ENCODE measurements around the gene EID3. TPM values are rescaled to one million over a fixed set of nuclear protein-coding genes. Genes with fewer than 3 reads are reported as not detected.

EID3 gene
- total and polyA plus RNA-seq, 10 of the 15 experiments (the other 5 are each of a cell fraction or from before 2014, with no cell fraction given), result 0.92 to 7.0 (median 4.3) TPM

DNA sequence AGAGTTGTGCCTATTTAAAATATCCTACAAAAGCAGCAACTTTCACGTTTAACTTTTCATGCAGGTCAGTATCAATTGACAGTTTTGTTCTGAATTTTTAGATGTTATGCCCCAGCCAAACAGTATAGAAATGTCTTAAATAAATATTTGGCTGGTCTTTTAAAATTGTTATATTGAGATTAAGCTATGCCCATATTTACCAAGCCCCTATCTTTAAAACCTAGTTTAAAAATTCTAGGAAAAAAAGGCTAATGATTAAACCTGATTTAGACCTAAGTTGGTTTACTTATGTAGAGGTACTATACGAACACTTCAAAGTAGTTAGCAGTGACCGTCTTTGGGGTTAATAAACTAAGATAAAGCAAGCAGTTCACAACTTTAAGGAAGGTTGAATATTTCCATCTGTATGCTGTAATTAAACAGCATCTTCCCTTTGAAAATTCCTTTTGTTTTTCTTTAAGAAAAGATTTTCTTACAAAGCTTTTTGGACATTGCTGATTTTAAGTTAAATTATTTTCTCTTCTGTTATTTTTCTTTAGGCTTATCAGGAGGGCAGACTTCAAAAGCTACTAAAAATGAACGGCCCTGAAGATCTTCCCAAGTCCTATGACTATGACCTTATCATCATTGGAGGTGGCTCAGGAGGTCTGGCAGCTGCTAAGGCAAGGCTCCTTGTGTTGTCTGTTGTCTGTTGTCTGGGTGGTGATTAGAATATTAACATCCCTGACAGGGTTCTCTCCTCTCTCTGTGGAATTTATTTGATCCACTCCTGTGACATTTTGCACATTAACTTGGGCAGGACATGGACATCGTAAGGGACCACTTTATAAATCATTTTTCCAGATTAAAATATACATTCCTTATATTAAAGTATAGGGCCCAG, 7.5 kb downstream of the EID3 start:
- no peak for ATAC-seq
- Histone ChIP-seq H3K4me1 (ENCODE audit: control insufficient read depth, insufficient read depth, low read length) (no peaks in the 10 kb centered on the region), H3K27me3 (replicated peaks in 1 of 2; ENCODE audit: control insufficient read depth in 2 of 2, insufficient read depth in 2 of 2, low read length in 1 of 2) (no peaks in the 10 kb centered on the region), H2AFZ (ENCODE audit: control insufficient read depth, low read depth, low read length) (no peak overlapping the region), H3K79me2 (ENCODE audit: control insufficient read depth, insufficient read depth, low read length) (peaks cover 26% of the 10 kb centered on the region), H4K20me1 (ENCODE audit: control insufficient read depth, insufficient read depth) (no peaks in the 10 kb centered on the region), H3K4me3 (no peak overlapping the region), H3K36me3 (ENCODE audit: control insufficient read depth in 2 of 2, insufficient read depth in 2 of 2, low read length in 1 of 2) (peaks cover 6 to 29% of the 10 kb centered on the region in 2 experiments), H3K4me2 (ENCODE audit: control insufficient read depth, insufficient read depth) (no peak overlapping the region), H3K27ac (ENCODE audit: control insufficient read depth, insufficient read depth) (no peak overlapping the region), H3K9me3 (replicated peaks; ENCODE audit: control insufficient read depth, insufficient read depth, low read length) (no peaks in the 10 kb centered on the region), H3K9ac (ENCODE audit: control insufficient read depth, insufficient read depth, low read length) (no peak overlapping the region)
- FAIRE-seq, result no peak
- no peak for DNase-seq (ENCODE audit: low read depth, low spot score)
- SMC1A ChIA-PET (ENCODE audit: uncharacterized antibody, unreplicated experiment), result no interaction called here
- in situ Hi-C loops (cut with MboI), result no loop called here
- POLR2A ChIA-PET, result interaction anchor here (0.7 kb wide), 1 partner anchor 41 kb away, joined by 3 read pairs; no protein-coding TSS in a partner anchor
- no TSS peak for BruUV-seq (replicated peaks)
- 70% methylated on average over 5 of the region's 5 CpGs for WGBS (ENCODE audit: insufficient coverage, insufficient replicate concordance, low lambda C conversion rate, missing lambda C conversion rate)
- TF ChIP-seq RAD51 (IDR thresholded peaks at IDR 0.05) (no peak), EZH2 (IDR thresholded peaks at IDR 0.05; ENCODE audit: borderline replicate concordance, control insufficient read depth, low read depth, low read length) (no peak)
- CTCF ChIA-PET, result interaction anchor here (1.1 kb wide), 2 partner anchors 23 to 36 kb away, joined by 3 read pairs; no protein-coding TSS in a partner anchor
- intact Hi-C loops (cut with micrococcal nuclease; ENCODE audit: unreplicated experiment), result no loop called here
- RAD21 ChIA-PET (ENCODE audit: unreplicated experiment), result no interaction called here

DNA sequence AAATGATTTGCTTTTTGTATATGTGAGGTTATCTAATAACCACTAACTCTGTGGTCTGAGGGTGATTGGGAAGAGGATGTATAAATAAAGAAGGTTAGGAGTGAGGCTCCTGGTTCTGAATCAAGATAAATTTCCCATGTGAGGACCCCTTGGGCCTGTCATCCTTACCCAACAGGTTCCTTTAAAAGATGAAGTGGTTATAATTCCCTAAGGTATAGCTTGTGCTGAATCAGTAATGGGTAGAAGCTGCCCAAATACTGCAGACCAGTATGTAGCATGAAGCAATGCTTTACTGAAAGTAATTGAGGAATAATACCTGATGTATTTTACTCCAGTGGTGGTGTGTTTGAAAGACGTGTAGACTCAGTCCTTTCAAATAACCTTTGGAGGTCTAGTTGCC, 8.7 kb downstream of the EID3 start:
- in situ Hi-C loops (cut with MboI), result no loop called here
- intact Hi-C loops (cut with micrococcal nuclease; ENCODE audit: unreplicated experiment), result no loop called here
- RAD21 ChIA-PET (ENCODE audit: unreplicated experiment), result no interaction called here
- POLR2A ChIA-PET, result no interaction called here
- H3K4me1 ChIP-seq (ENCODE audit: control insufficient read depth, insufficient read depth, low read length), result no peaks in the 10 kb centered on the region
- H3K79me2 ChIP-seq (ENCODE audit: control insufficient read depth, insufficient read depth, low read length), result peaks cover 15% of the 10 kb centered on the region
- no peak overlapping the region for H3K4me3 ChIP-seq
- no peaks in the 10 kb centered on the region for H4K20me1 ChIP-seq (ENCODE audit: control insufficient read depth, insufficient read depth)
- FAIRE-seq (no peak), ATAC-seq (no peak), DNase-seq (ENCODE audit: low read depth, low spot score) (no peak)
- CTCF ChIA-PET, result interaction anchor here (1.3 kb wide), 1 partner anchor 32 kb away, joined by 4 read pairs; no protein-coding TSS in a partner anchor
- H3K27me3 ChIP-seq (replicated peaks in 1 of 2; ENCODE audit: control insufficient read depth in 2 of 2, insufficient read depth in 2 of 2, low read length in 1 of 2), result no peaks in the 10 kb centered on the region
- H3K4me2 ChIP-seq (ENCODE audit: control insufficient read depth, insufficient read depth), result no peak overlapping the region
- SMC1A ChIA-PET (ENCODE audit: uncharacterized antibody, unreplicated experiment), result interaction anchor here (1.9 kb wide), 1 partner anchor 23 kb away, joined by 4 read pairs; no protein-coding TSS in a partner anchor
- WGBS (ENCODE audit: insufficient coverage, insufficient replicate concordance, low lambda C conversion rate, missing lambda C conversion rate), result 100% methylated on average over 1 of the region's 1 CpG
- H3K27ac ChIP-seq (ENCODE audit: control insufficient read depth, insufficient read depth), result no peak overlapping the region
- no peaks in the 10 kb centered on the region for H3K9me3 ChIP-seq (replicated peaks; ENCODE audit: control insufficient read depth, insufficient read depth, low read length)
- H2AFZ ChIP-seq (ENCODE audit: control insufficient read depth, low read depth, low read length), result no peak overlapping the region
- H3K9ac ChIP-seq (ENCODE audit: control insufficient read depth, insufficient read depth, low read length), result no peak overlapping the region
- TF ChIP-seq LARP7 (IDR thresholded peaks at IDR 0.05) (no peak), ZNF207 (IDR thresholded peaks at IDR 0.05; ENCODE audit: borderline replicate concordance) (no peak), SPI1 (IDR thresholded peaks at IDR 0.05; ENCODE audit: borderline replicate concordance, insufficient read depth, low read depth, low read length) (no peak), ESRRA (IDR thresholded peaks at IDR 0.05; ENCODE audit: low read length) (no peak), NR2F1 (conservative IDR thresholded peaks at IDR 0.05) (no peak), GABPA (IDR thresholded peaks at IDR 0.05; ENCODE audit: low read depth) (no peak), MTA2 (IDR thresholded peaks at IDR 0.05; ENCODE audit: low read depth) (no peak), ZNF217 (IDR thresholded peaks at IDR 0.05) (no peak), TCF12 (IDR thresholded peaks at IDR 0.05; ENCODE audit: low read depth, low read length) (no peak), HCFC1 (IDR thresholded peaks at IDR 0.05; ENCODE audit: low read length) (no peak), SIX5 (IDR thresholded peaks at IDR 0.05; ENCODE audit: low read depth, low read length, severe bottlenecking) (no peak), CHD1 (IDR thresholded peaks at IDR 0.05; ENCODE audit: low read depth, low read length) (no peak)
- H3K36me3 ChIP-seq (ENCODE audit: control insufficient read depth in 2 of 2, insufficient read depth in 2 of 2, low read length in 1 of 2), result peaks cover 6 to 29% of the 10 kb centered on the region in 2 experiments
- no TSS peak for BruUV-seq (replicated peaks)

Data from GM12878 (cell line).